Left ventricle myocardium superior (tissue), 1 donor: ENCODE measurements around the gene MACC1. TPM values are rescaled to one million over a fixed set of nuclear protein-coding genes. Genes with fewer than 3 reads are reported as not detected.
"Not testable (repeated sequence)": the region's sequence is repeated elsewhere in the genome, so short reads cannot be mapped to it uniquely, and the experiment has no call there.

Experiments
- ATAC-seq: fragments of 200-7000 bp; cut with Tn5 transposase; one replicate; pipeline ENCODE4 v1.9.1; 2020; ENCODE audit warnings: mild to moderate bottlenecking, moderate library complexity
- DNase-seq: peaks from one replicate; pipeline ENCODE4 v3.0.0-alpha.2; 2020
- intact Hi-C: fragments of 100-400 bp; cut with micrococcal nuclease; formaldehyde crosslinking; loops from one replicate; pipeline ENCODE4 v1.11.0; 2022
- total RNA-seq: library from RNA; stranded (reverse); fragmentation: NEBNext Ultra II Directional; extraction: Animal tissue kit (Norgen Biotek cat#: 25700); gene quantifications from one replicate; pipeline ENCODE4 v1.2.1, GENCODE V29; 2021
- donor health status: DM: no; HTN: yes; CAD: no; lungs with severe emphysema.

MACC1 gene
- total RNA-seq, 1 donor from 2014 or later = 0.05 TPM

DNA sequence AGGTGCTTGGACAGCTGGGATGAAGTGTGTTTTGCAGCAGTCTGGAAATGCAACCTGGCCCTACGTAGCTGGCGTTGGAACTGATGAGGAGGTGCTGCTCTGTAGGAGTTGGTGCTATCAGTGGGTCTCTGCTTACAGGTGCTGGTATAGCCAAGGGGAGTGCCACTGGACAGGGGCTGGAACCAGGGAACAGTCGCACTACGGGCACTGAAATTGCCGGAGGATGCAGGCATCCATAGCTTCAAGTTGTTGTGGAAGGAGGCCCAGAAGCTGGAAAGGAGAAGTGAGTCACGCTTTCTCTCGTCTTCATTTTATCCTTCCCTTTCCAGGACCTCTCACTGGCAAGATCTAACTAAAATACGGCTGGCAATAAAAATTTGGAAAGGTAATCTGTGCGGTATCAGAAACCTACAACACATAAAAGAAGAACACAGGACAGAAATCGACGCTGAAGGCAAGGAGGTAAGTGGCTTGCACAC lies 25.8 kb downstream of the MACC1 start:
- DNase-seq (no peak), ATAC-seq (no peak)
- intact Hi-C loops = no loop called here

DNA sequence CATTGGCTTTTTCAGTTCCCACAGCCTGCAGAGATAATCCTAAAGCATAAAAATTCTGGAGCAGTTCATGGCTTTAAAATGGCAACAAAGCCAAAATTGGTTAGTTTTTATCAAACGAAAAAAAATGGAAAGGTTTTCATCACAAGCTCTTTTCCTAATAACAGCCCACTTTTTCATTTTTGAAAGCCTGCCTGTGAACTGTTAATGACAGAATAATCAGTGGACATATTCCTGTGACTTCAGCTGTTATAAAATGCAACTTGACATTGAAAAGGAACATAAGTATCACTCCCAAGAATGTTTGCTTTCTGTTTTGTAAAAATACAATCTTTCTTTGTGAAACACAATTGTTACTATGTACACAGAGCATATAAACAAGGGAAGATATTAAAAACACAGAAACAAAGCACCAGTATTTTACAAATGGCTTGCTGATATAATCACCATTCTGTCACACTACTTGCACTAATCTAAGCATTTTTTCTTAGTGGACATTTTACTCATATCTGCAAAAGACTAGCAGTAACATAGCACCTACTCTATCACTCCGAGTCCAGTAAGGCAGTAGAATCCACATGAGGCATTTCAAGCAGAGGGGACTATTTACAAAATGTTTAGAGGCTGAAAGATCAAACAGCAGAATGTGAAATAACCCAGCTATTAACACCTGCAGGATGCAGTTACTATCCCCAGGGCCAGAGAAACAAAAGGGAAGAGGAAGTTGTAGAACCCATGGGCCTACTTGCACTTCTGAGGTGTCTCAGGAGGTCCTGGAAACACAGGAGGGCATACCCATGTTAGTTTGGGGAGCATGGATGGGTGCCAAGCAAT lies 26.4 kb downstream of the MACC1 start:
- intact Hi-C loops = no loop called here
- DNase-seq (no peak), ATAC-seq (no peak)

DNA sequence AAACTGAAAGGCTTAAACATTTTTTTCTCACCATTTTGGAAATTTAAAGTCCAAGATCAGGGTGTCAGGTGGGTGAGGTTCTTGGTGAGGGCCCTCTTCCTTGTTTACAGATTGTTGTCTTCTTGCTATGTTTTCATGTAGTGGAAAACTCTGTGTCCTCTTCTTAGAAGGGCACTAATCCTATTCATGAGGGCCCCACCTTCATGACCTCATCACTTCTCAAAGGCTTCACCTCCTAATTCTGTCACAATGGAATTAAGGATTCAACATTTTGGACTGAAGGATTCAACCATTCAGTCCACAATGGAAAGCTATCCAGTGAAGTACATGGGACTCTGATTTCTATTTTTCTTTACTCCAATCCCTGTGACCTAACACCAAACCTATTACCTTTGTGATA lies 27.3 kb downstream of the MACC1 start:
- no peak for ATAC-seq
- intact Hi-C loops = no loop called here
- no peak for DNase-seq

DNA sequence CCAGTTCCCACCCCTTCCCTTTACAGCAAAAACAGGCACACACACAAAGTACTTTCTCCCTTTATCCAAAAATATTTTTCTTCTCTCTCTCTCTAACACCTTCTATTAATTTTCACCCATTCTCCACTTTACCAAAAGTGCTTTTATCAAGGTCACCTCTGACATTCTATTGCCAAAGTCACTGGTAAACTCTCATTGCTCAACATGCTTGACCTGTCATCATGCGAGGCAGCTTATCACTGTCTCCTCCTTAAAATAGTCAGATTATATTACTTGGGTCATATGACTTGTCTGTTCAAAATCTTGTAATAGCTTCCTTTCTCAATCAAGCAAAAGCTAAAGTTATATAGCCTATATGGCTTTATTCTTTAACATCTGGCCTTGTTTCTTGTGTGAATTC lies 28.6 kb downstream of the MACC1 start:
- DNase-seq (no peak), ATAC-seq (no peak)
- intact Hi-C loops = no loop called here

DNA sequence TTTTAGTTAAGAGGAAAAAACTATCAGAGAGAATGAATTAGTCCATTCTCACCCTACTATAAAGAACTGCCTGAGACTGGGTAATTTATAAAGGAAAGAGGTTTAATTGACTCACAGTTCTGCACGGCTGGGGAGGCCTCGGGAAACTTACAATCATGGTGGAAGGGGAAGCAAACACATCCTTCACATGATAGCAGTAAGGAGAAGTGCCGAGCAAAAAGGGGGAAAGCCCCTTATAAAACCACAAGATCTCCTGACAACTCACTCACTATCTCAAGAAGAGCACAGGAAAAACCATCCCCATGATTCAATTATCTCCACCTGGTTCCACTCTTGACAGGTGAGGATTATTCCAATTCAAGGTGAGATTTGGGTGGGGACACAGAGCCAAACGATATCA lies 29.3 kb downstream of the MACC1 start:
- intact Hi-C loops, DNase-seq, ATAC-seq: not testable (repeated sequence)

DNA sequence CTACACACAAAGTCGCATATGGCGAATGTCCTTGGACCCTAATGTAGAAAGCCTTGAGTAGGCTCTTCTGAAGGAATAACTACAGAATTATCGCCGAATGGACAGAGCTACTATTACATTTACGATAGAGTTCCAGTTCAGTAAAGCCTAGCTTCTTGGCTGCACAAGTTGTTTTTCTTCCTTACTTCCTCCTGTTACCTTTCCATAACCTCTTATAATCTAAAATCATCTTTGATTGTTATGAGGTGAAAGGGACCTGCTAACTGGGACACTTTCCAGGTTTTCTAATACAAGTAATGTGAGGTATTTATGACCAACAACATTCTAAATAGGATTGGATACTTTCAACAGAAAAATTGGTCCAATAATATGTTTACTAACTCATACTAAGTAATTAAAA lies 31.2 kb downstream of the MACC1 start:
- DNase-seq (no peak), ATAC-seq (no peak)
- intact Hi-C loops = no loop called here

DNA sequence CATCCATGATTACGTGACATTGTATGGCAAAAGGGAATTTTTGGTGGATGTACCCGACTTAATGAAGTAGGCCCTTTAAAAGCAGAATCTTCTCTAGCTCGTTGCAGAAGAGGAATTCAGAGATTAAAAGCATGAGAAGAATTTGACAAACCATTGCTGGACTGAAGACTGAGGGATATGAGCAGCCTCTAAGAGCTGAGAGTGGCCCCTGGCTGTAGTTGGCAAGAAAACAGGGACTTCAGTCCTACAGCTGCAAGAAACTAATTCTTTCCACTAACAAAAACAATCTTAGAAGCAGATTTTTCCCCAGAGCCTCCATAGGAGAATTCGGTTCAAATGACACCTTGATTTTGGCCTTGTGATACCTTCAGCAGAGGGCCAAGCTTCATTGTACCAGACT lies 34.1 kb downstream of the MACC1 start:
- ATAC-seq (no peak), DNase-seq (no peak)
- intact Hi-C loops = no loop called here

DNA sequence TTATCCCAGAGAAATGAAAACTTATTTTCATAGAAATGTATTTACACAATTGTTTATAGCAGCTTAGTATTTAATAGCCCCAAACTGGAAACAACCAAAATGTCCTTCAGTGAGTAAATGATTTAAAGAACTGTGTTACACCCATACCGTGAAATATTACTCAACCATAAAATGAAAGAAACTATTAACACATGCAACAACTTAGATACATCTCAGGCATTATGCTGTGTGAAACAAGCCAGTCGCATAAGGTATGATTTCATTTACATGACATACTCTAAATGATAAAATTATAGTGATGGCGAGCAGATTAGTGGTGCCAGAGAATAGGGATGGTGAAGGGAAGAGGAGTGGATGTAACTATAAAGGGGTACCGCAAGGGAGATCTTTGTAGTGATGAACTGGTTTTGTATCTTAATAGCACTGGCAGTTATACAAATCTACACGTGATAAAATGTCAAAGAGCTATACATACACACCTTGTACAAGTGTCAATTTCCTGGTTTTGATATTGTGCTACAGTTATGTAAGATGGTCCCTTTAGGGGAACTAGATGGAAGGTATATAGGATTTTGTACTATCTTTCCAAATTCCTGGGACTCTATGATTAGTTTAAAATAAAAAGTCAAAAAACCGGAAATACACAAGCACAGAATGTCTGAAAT lies 40.5 kb downstream of the MACC1 start:
- DNase-seq (no peak), ATAC-seq (no peak)
- intact Hi-C loops = no loop called here

DNA sequence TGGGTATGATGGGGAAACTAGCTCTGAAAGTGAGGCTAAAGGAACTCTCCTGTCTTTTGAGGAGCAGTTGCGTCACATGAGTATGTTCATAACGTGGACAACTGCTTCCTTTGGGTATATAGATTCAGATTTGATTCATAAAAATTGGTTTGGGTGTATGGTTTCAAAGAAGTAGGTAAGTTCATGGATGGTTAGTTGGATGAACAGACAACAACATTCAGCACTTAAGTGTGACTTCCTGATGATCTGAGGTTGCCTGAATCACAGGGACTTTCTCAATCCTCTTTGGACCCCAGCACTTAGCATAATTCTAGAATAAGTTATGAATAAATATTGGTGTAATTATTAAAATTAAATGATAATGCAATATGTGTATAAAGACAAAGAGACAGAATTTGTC lies 43.4 kb downstream of the MACC1 start:
- DNase-seq (no peak), ATAC-seq (no peak)
- intact Hi-C loops = no loop called here

DNA sequence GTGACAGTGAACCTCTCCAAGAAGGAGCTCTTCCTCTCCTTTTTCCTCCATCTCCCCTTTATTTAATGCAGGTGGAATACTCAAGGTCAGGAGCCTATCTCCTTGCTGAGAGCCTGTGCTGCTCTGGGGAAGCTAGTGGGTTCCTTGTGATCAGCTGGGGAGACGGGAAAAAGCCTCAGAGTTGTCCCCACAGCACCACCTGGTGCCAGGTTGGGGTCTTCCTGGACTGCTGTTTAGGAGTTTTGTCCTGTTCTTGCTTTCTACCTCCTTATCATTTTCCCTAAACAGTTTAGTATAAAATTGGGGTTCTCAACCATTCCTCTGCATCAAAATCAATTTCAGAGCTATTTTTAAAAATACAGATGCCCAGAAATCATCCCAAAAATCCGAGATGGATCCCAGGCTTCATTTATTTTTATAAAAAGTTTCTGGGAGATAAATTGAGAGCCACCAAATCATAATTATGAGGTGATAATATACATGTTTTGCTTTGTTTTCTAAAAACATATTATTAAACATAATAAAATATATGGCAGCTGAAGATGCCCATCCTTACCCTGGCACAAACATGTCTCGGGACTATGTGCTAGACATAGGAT lies 44.3 kb downstream of the MACC1 start:
- intact Hi-C loops = no loop called here
- DNase-seq = no peak
- ATAC-seq = no peak

DNA sequence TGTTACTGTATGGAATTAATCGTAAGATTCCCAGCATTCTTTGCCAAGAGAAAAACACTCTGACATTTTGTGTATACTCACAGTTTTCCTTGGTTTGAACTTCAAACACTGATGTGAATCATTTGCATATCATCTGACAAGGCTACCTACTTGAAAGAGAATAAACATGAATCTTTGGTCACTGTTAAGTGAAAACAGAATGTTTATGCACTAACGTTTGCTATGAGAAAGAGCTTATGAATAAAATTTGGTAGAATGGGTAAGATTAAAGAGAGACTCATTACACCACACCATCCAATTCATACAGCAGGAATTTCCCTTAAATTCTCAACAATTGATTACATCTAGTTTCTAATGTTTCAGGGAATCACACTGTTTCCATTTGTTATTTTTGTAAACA lies 46.6 kb downstream of the MACC1 start:
- intact Hi-C loops = no loop called here
- ATAC-seq (no peak), DNase-seq (no peak)

DNA sequence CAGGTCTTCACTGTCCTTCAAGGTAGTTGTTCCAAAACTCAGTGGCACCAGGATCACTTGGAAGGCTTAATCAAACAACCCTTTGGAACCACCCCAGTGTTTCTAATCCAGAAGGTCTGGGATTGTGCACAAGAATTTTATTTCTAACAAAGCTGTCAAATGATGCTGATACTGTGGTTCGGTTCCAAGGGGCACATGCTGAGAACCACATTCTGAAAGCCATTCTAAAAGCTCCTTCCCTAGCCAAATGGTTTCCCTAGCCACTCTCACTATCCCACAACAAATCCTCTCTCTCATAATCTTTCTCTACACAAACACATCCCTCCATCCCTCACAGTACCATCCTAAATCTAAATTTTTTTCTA lies 52.1 kb downstream of the MACC1 start:
- no peak for DNase-seq
- no peak for ATAC-seq
- intact Hi-C loops = no loop called here

DNA sequence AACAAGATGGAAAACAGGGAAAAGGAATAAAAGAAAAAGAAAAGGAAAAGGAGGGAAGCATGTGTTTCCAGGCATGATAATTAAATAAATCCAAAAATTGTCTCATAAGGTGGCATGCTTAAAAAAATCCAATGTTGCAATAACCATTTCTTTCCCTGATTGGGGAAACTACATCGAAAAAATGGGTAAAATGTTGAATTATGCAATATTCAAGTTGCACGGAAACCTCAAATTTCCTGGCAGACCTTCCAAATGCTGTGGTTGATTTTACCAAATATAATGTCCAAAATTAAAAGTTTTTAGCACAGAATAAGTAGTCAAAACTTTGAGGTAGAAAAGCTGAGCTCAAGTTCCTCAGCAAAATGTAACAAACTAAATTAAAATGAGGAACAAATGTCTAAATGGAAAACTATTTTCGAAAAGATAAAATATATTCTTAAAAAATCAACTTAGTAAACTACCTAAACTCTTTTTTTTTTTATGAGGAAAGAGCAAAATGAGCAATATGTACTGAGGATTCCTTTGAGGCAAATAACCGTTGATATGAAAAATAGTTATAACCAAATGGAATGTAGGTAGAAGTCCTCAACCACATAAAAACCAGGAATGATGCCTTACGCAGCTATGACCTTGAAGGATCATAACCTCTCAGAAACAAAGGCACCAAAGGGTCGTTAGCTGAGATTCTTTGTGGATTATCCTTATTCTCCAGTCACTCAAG lies 52.6 kb downstream of the MACC1 start:
- DNase-seq = no peak
- no peak for ATAC-seq
- intact Hi-C loops = no loop called here

DNA sequence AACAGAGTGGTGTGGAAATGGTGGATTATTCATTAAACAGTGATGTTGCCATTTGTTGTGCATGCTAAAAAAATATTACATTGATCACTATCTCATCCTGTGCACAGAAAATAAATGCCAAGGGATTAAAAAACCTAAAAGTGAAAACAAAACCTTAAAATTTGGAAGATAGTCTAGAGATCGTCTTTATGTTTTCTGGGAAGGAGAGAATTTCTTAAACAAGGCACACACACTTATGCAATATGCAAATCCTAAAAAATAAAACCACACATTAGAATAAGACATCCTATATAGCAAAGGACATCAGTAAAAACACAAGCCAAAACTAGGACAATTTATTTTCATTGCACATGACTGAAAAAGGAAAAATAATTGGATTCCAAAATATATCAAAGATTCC lies 54.5 kb downstream of the MACC1 start:
- DNase-seq (no peak), ATAC-seq (no peak)
- intact Hi-C loops = no loop called here

DNA sequence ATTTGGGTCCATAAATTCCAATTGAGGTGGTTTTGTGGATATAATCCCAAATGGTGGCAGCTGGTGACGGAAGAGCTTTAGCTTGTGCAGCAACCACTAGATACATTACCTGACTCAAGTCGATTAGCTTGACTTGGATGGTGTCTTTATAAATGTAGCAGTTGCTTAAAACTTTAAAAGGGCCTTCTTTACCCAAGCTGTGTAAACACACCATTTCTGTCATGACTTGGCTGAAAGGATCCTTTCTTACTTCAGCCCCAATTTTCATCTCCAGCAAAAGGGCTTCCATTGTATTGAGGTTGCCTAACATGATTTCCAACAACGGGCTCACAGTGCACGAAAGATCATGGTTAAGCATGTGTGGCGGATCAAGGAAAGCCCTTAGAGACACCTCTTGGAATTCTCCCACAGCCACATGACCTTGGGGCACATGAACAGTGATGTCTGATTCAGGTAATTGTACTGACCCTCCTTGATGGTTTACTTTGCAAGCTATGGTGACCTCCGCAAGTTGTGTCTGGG lies 57.9 kb downstream of the MACC1 start:
- ATAC-seq (no peak), DNase-seq (no peak)
- intact Hi-C loops = loop anchor here (5.0 kb wide), 1 partner anchor 438 kb away; no protein-coding TSS in a partner anchor

DNA sequence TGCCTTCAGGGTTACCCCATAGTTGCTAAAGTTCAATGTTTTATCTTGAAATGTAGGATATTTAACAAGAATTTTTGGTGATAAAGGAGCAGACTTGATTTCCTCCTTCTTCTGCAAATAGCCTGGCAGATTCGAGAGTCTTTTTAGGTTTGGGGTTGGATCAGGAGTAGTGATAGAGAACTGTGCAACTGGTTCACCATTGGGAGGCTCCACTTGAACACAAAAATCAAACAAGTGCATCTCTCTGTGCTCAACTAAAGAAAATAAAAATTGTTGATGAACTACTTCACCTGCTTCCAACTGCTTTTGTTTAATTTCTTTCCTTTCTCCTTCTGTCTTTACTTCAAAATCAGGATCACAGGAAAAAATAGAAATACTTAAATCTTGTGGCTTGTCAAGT lies 58.5 kb downstream of the MACC1 start:
- ATAC-seq (peak; percentile 70), DNase-seq (no peak)
- intact Hi-C loops = loop anchor here (5.0 kb wide), 1 partner anchor 439 kb away; no protein-coding TSS in a partner anchor

DNA sequence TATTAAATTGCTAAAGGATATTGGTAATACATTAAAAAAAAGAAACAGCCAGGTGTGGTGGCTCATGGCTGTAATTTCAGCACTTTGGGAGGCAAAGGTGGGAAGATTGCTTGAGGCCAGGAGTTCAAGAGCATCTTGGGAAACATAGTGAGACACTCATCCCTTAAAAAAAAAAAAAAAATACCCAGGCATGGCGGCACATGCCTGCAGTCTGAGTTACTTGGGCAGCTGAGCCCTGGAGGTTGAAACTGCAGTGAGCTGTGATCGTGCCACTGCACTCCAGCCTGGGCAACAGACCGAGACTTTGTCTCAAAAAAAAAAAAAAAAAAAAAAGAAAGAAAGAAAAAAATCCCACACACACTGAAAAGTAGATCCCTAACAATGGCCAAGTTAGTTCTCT lies 59.7 kb downstream of the MACC1 start:
- no peak for DNase-seq
- ATAC-seq = no peak
- intact Hi-C loops = loop anchor here (5.0 kb wide), 1 partner anchor 440 kb away; no protein-coding TSS in a partner anchor

DNA sequence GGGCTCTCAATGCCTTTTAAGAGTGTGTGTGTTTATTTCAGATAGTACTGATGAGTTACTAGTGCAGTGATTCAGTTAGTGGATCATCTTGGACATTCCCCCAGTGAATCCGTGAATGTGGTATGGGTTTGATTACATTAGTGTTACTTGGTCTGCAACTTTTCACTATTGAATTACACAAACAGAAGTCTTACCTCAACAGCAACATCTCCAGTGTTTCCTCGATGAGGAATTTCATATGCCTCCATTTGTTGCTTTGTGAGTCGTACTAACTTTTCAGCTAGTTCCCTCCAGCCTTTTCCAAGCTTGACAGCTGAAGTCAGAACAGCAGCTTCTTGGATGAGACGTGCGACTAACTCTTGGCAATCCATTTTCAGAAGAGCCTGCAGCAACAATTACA lies 63.2 kb downstream of the MACC1 start:
- intact Hi-C loops = no loop called here
- no peak for ATAC-seq
- DNase-seq = no peak

DNA sequence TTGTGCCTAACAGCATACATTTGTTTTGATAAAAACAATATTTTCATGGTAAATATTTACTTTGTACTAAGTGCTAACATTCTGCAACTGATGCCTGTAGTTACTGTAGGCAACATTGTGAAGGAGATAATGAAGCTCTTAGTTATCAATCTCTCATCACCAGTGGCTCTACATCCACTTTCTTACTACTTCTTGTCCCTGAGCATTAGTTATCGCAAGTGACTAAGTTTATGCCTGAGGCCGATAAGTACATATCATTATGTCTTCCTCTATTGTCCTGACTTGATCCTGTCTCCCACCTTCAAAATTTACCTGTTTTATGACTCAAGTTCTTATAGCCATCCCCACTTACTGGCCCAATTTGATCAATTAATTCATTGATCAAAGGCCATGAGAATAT lies 63.6 kb downstream of the MACC1 start:
- no peak for ATAC-seq
- intact Hi-C loops = no loop called here
- DNase-seq = no peak

DNA sequence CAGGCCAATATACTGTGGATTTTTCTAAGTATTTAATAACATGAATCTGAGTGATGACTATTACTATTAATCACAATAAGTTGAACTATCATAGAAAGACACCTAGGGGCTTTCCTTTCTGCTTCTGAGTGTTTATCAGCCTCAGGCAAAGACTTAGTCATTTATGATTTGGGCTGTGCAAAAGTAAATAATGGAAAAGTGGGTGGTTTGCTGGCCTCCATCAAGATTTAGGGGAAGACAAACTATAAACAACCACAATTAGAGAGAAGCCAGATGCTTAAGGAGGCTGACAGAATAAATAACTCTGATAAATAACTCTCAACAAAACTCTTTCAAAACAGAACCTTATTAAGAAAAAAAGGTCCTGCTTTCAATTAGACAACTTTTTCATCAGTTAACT lies 64.7 kb downstream of the MACC1 start:
- DNase-seq (no peak), ATAC-seq (no peak)
- intact Hi-C loops = no loop called here
